ENCODE data around the gene ARMC8. TPM values are rescaled to one million over a fixed set of nuclear protein-coding genes. Genes with fewer than 3 reads are reported as not detected.

ARMC8 gene
- total RNA-seq, 1 donor, result 49.8 TPM

GRCh38 chr3:138184994-138185393, 2.1 kb upstream of the ARMC8 start:
- no peak for DNase-seq (ENCODE audit: low read depth)
- no peak for TF ChIP-seq CTCF (IDR thresholded peaks at IDR 0.05; ENCODE audit: insufficient read depth, low read length)
- no peak overlapping the region for H3K4me3 ChIP-seq (ENCODE audit: low read depth, low read length)

GRCh38 chr3:138186221-138186620, 880 bp upstream of the ARMC8 start:
- DNase-seq (ENCODE audit: low read depth), result no peak
- H3K4me3 ChIP-seq (ENCODE audit: low read depth, low read length), result no peak overlapping the region
- TF ChIP-seq CTCF (IDR thresholded peaks at IDR 0.05; ENCODE audit: insufficient read depth, low read length), result no peak

GRCh38 chr3:138186803-138187295, 252 bp upstream of the ARMC8 start:
- peak overlapping the region; percentile 97 for H3K4me3 ChIP-seq (ENCODE audit: low read depth, low read length)
- no peak for DNase-seq (ENCODE audit: low read depth)
- no peak for TF ChIP-seq CTCF (IDR thresholded peaks at IDR 0.05; ENCODE audit: insufficient read depth, low read length)

- no peak for TF ChIP-seq CTCF (IDR thresholded peaks at IDR 0.05; ENCODE audit: insufficient read depth, low read length)
- peak; percentile 48 for DNase-seq (ENCODE audit: low read depth)
- H3K4me3 ChIP-seq (ENCODE audit: low read depth, low read length), result peak overlapping the region; percentile 97
Measured at GRCh38 chr3:138188013-138188730, 1.1 kb downstream of the ARMC8 start.

GRCh38 chr3:138195481-138195880, 8.4 kb downstream of the ARMC8 start:
- H3K4me3 ChIP-seq (ENCODE audit: low read depth, low read length), result no peak overlapping the region
- DNase-seq (ENCODE audit: low read depth), result no peak
- TF ChIP-seq CTCF (IDR thresholded peaks at IDR 0.05; ENCODE audit: insufficient read depth, low read length), result no peak

GRCh38 chr3:138196023-138196422, 8.9 kb downstream of the ARMC8 start:
- no peak for DNase-seq (ENCODE audit: low read depth)
- no peak for TF ChIP-seq CTCF (IDR thresholded peaks at IDR 0.05; ENCODE audit: insufficient read depth, low read length)
- H3K4me3 ChIP-seq (ENCODE audit: low read depth, low read length), result no peak overlapping the region

GRCh38 chr3:138197058-138197457, 10.0 kb downstream of the ARMC8 start:
- no peak for TF ChIP-seq CTCF (IDR thresholded peaks at IDR 0.05; ENCODE audit: insufficient read depth, low read length)
- peak; percentile 40 for DNase-seq (ENCODE audit: low read depth)
- no peak overlapping the region for H3K4me3 ChIP-seq (ENCODE audit: low read depth, low read length)

All from fibroblast of the aortic adventitia (primary cell).